ENCODE results near the gene KIAA0040. TPM values are rescaled to one million over a fixed set of nuclear protein-coding genes. Genes with fewer than 3 reads are reported as not detected.

The KIAA0040 gene
- total RNA-seq, 1 experiment from 2014 or later, result 24.9 TPM

- Mint-ChIP-seq H3K9me3 (ENCODE audit: unreplicated experiment) (no peaks in the 10 kb centered on the region), H3K36me3 (ENCODE audit: insufficient read depth, unreplicated experiment) (peaks cover 27% of the 10 kb centered on the region), H3K27me3 (ENCODE audit: insufficient read depth, unreplicated experiment) (no peaks in the 10 kb centered on the region), H3K4me3 (ENCODE audit: unreplicated experiment) (no peak overlapping the region), H3K27ac (ENCODE audit: unreplicated experiment) (no peak overlapping the region), H3K4me1 (ENCODE audit: low read depth, unreplicated experiment) (peaks cover 10% of the 10 kb centered on the region)
- intact Hi-C loops (cut with micrococcal nuclease; ENCODE audit: unreplicated experiment), result no loop called here
- no peak for DNase-seq
- Histone ChIP-seq H3K36me3 (ENCODE audit: control insufficient read depth, insufficient read depth, low read length) (no peaks in the 10 kb centered on the region), H3K4me1 (no peaks in the 10 kb centered on the region), H3K9me3 (no peaks in the 10 kb centered on the region), H3K27me3 (replicated peaks; ENCODE audit: control insufficient read depth, insufficient read depth, low read length) (no peaks in the 10 kb centered on the region), H3K4me3 (ENCODE audit: low read depth, low read length) (no peak overlapping the region)
- BruUV-seq (replicated peaks), result no TSS peak
- no peak for TF ChIP-seq CTCF (IDR thresholded peaks at IDR 0.05; ENCODE audit: insufficient read depth in 1 of 2, low read depth in 1 of 2, low read length in 1 of 2, severe bottlenecking in 1 of 2, unreplicated experiment in 1 of 2)
- CTCF ChIA-PET, result interaction anchor here (0.8 kb wide), 1 partner anchor 21 kb away, joined by 4 read pairs; no protein-coding TSS in a partner anchor
- POLR2A ChIA-PET, result no interaction called here
These were observed 20.1 kb downstream of the KIAA0040 start for GRCh38 chr1:175172503-175172902.

- Histone ChIP-seq H3K27me3 (replicated peaks; ENCODE audit: control insufficient read depth, insufficient read depth, low read length) (no peaks in the 10 kb centered on the region), H3K4me1 (no peaks in the 10 kb centered on the region), H3K9me3 (no peaks in the 10 kb centered on the region), H3K4me3 (ENCODE audit: low read depth, low read length) (no peak overlapping the region), H3K36me3 (ENCODE audit: control insufficient read depth, insufficient read depth, low read length) (no peaks in the 10 kb centered on the region)
- no peak overlapping the region for H3K4me3 Mint-ChIP-seq (ENCODE audit: unreplicated experiment)
- no peaks in the 10 kb centered on the region for H3K27me3 Mint-ChIP-seq (ENCODE audit: insufficient read depth, unreplicated experiment)
- intact Hi-C loops (cut with micrococcal nuclease; ENCODE audit: unreplicated experiment), result no loop called here
- H3K4me1 Mint-ChIP-seq (ENCODE audit: low read depth, unreplicated experiment), result peaks cover 14% of the 10 kb centered on the region
- no TSS peak for BruUV-seq (replicated peaks)
- peaks cover 21% of the 10 kb centered on the region for H3K36me3 Mint-ChIP-seq (ENCODE audit: insufficient read depth, unreplicated experiment)
- ChIA-PET POLR2A (no interaction called here), CTCF (interaction anchor here (0.8 kb wide), 1 partner anchor 19 kb away, joined by 4 read pairs; no protein-coding TSS in a partner anchor)
- no peak for DNase-seq
- H3K27ac Mint-ChIP-seq (ENCODE audit: unreplicated experiment), result no peak overlapping the region
- H3K9me3 Mint-ChIP-seq (ENCODE audit: unreplicated experiment), result no peaks in the 10 kb centered on the region
- no peak for TF ChIP-seq CTCF (IDR thresholded peaks at IDR 0.05; ENCODE audit: insufficient read depth in 1 of 2, low read depth in 1 of 2, low read length in 1 of 2, severe bottlenecking in 1 of 2, unreplicated experiment in 1 of 2)
These were observed 21.3 kb downstream of the KIAA0040 start for GRCh38 chr1:175171036-175171913.

- ChIA-PET POLR2A (no interaction called here), CTCF (interaction anchor here (1.2 kb wide), 1 partner anchor 18 kb away, joined by 3 read pairs; no protein-coding TSS in a partner anchor)
- no peaks in the 10 kb centered on the region for H3K9me3 ChIP-seq
- H3K36me3 ChIP-seq (ENCODE audit: control insufficient read depth, insufficient read depth, low read length), result no peaks in the 10 kb centered on the region
- H3K4me3 ChIP-seq (ENCODE audit: low read depth, low read length), result no peak overlapping the region
- Mint-ChIP-seq H3K4me3 (ENCODE audit: unreplicated experiment) (no peak overlapping the region), H3K9me3 (ENCODE audit: unreplicated experiment) (no peaks in the 10 kb centered on the region), H3K27me3 (ENCODE audit: insufficient read depth, unreplicated experiment) (no peaks in the 10 kb centered on the region), H3K36me3 (ENCODE audit: insufficient read depth, unreplicated experiment) (peaks cover 11% of the 10 kb centered on the region), H3K4me1 (ENCODE audit: low read depth, unreplicated experiment) (peaks cover 14% of the 10 kb centered on the region), H3K27ac (ENCODE audit: unreplicated experiment) (no peak overlapping the region)
- no TSS peak for BruUV-seq (replicated peaks)
- intact Hi-C loops (cut with micrococcal nuclease; ENCODE audit: unreplicated experiment), result no loop called here
- no peak for DNase-seq
- no peak for TF ChIP-seq CTCF (IDR thresholded peaks at IDR 0.05; ENCODE audit: insufficient read depth in 1 of 2, low read depth in 1 of 2, low read length in 1 of 2, severe bottlenecking in 1 of 2, unreplicated experiment in 1 of 2)
- H3K27me3 ChIP-seq (replicated peaks; ENCODE audit: control insufficient read depth, insufficient read depth, low read length), result no peaks in the 10 kb centered on the region
- H3K4me1 ChIP-seq, result no peaks in the 10 kb centered on the region
These were observed 23.1 kb downstream of the KIAA0040 start for GRCh38 chr1:175169286-175170018.

All from Caco-2 (cell line).